HG02852 (cell line): ENCODE measurements around the gene GRPEL2.

Experiments
- ATAC-seq: cut with Tn5 transposase; IDR thresholded peaks from one replicate; pipeline ENCODE4 v1.9.1; 2021; ENCODE audit warnings: mild to moderate bottlenecking, moderate library complexity; ENCODE audit not compliant: unreplicated experiment

Gene GRPEL2

DNA sequence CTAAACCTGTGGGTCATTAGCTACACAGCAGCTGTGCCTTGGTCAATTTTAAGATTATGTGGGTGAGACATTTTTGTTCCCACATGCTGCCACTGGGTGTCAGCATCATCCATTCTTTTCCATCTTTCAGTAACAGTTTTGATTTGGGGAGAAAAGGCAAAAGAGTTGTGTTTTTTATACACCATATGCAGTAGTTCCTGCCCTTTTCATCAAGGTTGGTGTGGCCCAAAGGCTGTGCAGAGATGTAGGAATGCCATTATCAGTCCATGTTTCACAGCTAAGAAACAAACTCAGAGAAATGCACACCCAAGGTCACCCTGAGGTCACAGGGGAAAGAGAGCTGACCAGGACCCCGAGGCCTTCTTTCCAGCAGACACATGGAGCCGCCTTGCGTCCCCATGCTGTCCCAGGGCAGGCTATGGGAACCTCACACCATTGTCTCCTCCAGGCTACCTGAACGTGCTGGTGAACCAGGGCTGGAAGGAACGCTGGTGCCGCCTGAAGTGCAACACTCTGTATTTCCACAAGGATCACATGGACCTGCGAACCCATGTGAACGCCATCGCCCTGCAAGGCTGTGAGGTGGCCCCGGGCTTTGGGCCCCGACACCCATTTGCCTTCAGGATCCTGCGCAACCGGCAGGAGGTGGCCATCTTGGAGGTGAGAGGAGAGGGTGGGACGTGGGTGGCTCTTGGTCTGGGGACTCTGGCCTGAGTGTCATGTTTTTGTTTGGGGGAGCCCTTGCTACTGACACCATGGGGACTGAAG is 27.8 kb upstream of the GRPEL2 start:
- peak; percentile 59 for ATAC-seq

DNA sequence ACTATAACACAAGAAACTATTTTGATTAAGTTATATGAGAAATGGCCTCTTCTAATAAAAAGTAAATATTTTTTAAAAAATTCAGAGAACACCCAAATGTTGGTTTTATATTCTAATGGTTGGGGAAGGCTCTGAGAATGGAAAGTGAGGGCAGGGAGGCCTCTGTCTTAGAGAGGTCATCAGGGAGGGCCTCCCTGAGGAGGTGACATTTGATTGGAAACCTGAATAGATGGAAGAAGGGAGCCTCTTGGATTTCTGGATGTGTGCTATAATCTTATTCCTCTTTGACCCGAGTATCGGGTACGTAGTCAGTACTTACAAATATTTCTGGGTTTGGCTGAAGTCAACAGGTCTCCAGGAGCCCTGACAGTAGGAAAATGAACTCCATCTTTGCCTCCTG is 26.1 kb upstream of the GRPEL2 start:
- no peak for ATAC-seq

DNA sequence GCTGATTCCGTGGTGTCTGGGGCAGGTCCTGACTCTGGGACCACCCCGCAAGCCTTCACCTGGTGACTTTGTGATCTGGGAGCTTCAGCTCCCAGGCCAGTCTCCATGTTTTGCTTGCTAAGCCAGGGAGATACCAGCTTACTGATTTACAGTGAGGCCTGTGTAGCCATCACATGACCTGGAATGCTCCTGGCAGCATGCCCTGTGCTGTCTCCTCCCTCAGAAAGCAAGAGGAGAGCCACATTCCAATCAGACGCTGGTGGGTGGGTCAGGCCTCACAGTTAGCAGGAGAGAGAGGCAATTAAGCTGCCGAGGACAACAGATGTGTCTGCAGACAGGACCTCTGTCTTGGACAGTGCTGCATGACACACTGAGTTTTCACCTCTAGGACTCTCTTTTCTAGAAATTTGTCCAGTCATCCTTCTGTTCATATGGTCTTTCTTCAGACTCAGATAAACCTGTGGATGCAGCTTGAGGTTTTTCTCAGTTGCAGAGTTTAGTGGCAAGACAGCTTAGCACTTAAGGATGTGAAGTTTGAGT is 24.4 kb upstream of the GRPEL2 start:
- no peak for ATAC-seq

DNA sequence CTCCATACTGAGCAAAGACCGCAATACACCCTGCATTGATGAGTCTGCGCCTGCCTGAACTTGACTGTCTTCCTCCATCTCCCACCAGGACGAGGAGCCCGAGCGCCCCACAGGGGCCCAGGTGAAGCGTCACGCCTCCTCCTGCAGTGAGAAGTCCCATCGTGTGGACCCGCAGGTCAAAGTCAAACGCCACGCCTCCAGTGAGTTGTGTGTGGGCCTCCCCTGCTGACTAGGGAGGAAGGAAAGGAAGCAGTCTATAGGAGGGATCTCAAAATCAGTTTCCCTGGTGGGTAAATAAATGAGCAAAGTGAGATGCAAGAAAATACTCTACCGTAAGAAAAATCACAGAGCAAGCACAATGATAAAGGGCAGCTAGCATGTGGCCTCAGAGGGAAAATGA is 22.8 kb upstream of the GRPEL2 start:
- no peak for ATAC-seq

DNA sequence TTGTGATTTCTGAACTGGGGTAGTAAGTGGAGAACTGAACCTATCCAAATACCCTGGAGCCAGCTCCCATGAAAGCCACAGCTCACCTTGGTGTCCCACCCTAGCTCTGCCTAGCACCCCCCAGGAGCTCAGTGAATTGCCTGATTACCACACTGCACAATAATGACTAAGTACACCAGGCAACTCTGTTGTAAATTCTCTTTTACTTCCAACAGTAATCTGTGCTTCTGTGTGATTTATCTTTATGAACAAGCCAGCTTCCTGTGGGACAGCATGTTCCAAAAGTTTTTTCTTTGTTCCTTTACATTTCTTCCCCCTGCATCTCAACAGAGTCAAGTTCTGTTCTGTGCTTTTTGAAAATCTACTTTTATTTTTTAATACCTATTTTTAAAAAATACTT is 22.1 kb upstream of the GRPEL2 start:
- ATAC-seq: no peak

DNA sequence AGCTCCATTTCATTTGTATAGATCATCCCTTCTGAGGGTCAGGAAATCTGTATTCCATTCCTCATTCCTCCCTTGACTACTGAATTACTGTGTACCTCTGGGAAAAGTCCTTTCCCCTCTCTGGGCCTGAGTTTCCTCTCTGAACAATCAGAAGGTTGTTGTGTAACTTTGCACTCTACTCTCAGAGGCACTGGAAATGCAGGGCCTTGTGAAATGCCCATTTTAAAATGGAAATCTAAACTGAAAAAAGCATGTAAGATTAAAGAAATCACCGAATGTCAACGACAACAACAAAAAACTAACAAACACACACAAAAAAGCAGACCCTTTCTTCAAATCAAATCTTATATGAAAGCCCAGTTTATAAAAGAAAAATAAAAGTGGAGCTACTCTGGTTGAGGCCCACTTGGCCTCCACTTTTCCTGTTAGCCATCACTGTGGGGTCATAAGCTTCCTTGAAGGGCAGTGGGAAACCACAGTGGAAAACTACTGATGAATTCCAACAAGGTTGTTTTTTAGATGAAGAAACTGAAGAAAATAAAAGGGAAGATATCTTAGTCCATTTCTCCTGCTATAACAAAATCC is 21.6 kb upstream of the GRPEL2 start:
- ATAC-seq: no peak

DNA sequence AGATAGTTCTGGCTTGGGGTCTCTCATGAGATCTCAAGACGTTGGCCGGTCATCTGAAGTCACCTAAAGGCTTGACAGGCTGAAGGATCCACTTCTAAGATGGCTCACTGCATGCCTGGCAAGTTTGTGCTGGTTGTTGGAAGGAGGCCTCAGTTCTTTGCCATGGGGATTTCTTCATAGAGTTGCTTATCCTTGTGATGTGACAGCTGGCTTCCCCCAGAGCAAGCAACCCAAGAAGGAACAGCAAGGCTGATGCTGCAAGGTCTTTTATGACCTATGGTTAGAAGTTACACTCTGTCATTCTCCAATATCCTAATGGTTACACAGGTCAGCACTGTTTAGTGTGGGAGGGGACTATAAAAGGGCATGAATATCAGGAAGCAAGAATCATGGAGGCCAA is 20.7 kb upstream of the GRPEL2 start:
- ATAC-seq: no peak

DNA sequence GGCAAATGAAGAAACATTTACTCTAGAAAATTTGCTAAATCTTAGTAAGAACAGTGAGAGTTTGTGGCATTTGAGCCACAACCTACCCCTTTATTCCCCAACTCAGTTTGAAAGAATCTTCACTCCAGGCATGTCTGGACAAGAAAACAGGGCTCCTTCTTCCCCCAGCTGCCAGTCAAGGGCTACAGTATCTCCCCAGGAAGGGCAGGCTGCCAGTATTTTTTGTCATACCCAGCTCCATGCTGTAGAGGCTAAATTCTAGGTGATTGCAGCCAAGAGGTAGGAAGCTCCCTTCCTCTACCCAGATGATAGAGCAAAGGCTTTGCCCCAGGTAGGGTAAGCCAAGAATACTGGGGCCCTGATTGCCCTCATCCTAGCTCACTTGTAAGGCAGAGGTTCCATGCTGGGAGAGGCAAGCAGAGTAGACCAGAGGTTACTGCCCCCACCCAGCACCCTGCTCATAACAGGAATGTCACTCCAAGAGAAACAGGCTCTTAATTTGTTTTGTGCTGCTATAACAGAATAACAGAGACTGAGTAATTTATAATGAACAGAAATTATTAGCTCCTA is 20.0 kb upstream of the GRPEL2 start:
- no peak for ATAC-seq

DNA sequence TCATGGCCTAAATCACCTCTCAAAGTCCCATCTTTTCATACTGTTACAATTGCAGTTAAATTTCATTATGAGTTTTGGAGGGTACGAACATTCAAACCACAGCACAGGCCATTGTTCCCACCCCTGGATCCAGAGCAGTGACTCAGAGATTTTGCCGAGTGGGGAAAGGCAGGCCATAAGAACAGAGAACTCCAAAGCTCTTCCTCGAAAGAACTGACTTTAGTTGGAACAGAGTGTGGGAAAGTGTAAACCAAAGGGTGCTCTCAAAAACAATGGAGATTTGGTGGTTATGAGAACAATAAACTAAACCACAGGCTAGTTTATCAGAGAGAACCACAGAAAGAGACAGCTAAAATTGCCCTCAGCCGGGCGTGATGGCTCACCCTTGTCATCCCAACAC is 19.4 kb upstream of the GRPEL2 start:
- ATAC-seq: no peak

DNA sequence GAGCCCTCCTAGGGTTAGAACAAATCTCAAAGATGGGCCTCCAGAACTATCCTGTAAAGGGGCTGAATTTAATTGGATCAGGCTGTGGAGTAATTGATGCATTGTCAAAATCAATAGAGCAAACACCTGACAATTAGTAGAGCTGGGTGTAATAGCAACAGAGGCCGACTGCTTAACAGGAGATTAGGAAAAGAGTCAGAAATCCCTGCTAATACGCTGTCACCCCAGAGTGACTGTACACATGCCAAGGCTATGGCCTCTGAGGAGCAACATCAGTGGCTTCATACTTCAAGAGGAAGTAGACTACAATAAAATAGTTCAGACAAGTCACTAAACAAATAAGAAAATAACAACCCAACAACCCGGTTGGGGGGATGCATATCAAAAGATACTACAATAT is 18.7 kb upstream of the GRPEL2 start:
- no peak for ATAC-seq

DNA sequence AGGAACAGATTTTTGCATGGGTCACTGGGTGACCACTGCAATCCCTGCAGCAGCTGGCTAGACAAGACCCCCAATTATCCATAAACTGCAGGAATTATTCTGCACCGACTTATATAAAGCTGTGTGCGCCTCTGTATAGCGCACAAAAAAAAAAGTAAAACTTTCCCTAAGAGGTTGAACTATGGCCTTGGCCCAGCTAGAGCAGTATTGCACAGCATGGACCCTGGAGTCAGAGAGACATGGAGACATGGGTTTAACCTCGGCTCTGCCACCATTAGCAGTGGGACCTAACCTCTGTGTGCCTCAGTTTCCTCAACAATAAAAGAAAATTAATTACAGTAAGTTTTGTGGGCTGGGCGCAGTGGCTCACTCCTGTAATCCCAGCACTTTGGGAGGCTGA is 17.1 kb upstream of the GRPEL2 start:
- no peak for ATAC-seq

DNA sequence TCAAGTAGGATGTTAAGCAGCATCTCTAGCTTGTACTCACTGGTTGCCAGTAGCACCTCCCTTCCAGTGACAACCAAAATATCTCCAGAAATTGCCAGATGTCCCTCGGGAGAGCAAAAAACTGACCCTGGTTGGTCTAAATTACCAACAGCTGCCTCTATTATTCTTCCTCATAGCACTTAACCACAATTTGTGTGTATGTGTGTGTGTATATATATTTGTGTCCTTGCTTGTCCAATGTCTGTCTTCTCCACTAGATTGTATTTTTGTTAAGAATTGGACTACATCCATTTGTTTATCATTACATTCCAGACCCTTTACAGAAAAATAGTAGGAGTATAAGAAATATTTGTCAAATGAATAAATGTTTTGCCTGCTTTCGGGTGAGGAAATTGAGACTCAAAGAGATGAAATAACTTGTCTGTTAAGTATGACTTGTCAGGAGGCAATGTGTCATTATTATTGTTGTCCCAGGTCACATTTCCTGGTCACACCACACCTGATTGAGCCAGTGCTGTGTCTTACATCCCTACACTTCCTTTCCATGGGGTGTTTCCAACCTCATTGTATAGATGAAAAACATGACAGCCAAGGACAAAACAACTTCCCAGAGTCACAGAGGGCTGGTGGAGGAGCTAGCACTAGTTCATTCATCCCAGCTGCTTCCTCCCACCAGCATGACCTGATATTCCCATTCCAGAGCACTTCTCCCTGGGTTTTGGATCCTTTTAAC is 11.4 kb upstream of the GRPEL2 start:
- ATAC-seq: no peak

DNA sequence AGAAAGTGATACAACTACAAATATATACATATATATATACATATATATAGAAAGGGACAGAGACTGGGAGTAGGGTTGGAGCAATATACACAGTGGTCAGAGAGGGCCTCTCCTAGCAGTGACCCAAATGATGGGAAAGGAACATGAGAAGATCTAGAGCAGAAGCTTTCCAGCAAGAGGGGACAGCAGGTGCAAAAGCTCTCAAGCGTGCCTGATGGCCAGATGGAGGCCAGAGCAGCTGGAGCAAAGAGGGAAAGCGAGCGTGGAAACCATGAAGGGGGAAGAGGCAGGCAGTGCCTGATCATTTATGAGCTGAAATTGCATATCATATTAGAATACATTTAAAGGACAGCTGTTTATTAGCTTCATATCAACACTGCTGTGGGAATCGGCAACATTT is 7.6 kb upstream of the GRPEL2 start:
- ATAC-seq: no peak

DNA sequence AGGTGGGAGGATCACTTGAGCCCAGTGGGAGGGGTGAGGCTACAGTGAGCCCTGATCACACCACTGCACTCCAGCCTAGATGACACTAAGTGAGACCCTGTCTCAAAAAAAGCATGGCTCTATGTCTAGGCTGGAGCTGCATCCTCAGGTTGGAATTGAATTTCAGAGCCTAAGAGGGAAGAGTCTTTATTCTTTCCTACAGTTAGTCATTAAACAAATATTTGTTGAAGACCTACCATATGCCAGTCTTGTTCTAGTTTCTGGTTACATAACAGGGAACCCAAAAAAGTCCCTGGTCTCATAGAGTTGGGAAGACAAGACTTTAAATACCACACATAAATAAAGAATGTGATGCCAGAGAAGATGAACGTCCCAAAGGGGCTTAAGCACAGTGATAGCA is 6.9 kb upstream of the GRPEL2 start:
- no peak for ATAC-seq

DNA sequence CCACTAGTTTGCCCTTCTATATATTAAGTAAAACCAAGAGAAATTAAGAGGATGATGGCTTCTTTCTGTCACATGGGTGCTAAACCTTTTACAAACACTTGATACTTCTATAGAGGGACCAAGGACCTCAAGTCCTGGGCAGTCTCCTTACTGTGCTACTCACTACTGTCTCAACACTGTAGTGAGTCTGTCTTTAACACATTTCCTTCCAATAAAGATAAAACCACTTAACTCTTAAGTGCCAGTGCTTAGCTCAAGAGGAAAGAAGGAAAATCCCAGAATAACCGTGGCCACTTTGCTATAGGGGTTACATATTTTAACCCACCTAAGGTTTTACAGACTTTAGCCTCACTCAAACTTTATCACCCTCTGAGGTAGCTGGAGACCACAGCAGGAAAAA is 4.4 kb upstream of the GRPEL2 start:
- no peak for ATAC-seq

DNA sequence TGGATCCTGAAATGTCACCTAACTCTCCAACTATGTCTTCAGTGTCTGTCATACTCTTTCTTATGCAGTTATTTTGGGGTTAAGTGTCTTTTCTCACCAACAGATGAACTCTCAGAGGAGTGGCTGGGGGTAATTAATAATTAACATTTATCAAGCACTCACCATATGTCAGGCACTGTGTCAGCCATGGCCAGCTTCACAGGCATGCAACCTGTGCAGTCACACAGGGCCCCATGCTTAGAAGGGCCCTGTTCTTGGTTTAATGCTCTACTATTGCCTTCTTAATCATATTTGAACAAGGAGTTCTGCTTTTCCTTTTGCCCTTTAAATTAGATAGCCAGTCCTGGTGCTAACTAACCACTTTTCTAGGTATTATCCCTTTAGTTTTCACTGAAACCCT is 3.4 kb upstream of the GRPEL2 start:
- no peak for ATAC-seq

DNA sequence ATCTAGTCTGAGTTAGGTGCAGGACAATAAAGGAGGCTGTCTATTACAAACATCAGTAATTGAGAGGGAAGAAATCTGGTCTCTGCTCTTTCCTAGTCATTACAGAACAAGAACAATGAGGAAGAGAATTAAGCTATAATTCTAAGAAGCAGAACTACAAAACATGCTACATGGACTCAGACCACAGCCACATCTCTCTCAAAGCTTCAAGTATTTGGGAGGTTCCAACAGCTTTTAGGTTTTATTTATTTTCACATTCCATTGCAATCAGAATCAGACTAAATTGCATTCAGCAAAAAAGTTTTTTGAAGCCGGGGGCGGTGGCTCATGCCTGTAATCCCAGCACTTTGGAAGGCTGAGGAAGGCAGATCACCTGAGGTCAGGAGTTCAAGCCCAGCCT is 1.1 kb upstream of the GRPEL2 start:
- no peak for ATAC-seq

DNA sequence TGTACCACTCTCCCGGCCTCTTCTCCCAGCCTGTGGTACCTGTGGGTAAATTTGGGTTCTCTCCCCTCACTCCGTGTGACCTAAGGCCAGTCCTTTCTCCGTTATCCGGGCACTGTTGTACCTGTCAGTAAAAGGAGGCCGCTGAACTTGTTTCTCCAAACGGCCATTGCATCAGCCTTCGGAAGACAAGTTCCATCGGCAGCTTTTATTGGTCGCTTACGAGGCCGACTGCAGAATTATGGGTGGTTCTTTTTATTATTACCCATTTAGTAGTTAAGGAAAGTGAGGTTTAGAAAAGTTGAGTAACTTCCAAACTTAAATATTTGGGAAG is 558 bp downstream of the GRPEL2 start:
- peak; percentile 7 for ATAC-seq

DNA sequence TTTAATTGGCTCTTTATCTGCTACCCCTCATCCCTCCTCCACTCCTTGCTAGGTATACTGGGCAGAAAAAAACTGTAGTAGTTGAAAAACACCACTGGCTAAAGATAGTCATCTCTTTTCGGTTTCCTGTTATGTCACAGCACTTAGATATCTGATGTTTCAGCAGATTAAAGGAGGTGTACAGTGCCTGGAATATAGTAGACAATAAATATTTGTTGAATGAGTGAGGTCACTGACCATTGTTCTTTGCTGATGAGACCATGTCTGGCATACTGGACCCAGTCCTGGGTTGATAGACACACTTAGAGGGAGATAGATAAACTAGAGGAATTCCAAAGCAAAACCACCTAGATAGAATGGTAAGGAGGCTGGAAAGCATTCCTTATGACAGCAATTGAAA is 3.2 kb downstream of the GRPEL2 start:
- no peak for ATAC-seq

DNA sequence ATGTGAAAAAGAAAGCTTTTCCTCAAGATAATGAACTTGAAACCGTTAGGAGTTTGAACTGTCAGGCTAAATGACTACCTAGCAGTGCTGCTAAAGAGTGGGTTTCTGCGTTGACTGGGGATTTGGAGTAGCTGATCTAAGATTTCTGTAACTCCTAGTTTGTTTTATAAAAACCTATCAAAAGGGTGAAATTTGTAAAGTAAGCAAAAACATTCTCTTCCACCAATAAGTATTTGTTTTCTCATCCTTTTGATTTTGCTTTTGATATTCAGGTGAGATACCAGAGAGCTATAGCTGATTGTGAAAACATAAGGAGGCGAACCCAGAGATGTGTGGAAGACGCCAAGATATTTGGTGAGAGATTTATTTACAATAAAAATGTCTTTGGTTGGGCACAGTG is 4.1 kb downstream of the GRPEL2 start:
- ATAC-seq: no peak

DNA sequence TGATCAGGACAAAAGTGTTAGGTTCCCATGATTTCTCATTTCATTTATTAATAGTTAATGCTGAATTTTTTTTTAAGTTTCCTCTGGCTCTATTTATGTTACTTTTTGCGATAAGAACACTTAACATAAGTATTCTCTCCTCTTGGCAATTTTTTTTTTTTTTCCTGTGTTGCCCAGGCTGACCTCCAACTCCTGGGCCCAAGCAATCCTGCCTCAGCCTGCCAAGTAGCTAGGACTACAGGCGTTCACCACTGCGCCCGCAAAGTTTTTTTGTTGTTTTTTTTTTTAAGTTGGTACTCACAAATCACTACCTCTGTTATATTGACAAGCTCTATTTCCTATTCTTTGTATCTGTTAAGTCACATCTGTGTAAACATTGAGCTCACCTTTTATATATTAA is 6.9 kb downstream of the GRPEL2 start:
- no peak for ATAC-seq

DNA sequence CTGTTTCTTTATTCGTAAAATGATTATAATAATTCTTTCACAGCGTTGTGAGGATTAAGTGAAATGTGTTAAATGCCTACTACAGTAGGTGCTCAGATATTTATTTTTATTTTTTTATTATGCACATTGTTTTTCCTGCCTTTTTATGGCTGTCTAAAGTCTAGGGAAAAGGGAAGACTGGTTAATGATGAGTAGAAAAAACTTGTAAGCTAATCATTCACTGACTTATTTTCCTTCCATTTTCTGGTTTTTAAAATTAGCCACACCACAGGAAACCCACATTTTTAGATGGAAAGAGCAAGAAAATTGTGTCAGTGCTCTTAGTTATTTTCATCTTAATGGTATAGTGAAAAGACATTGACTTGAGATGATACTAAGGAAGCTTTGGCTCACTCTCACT is 8.6 kb downstream of the GRPEL2 start:
- no peak for ATAC-seq
